H1 (cell line): ENCODE measurements around the gene ZNF700. TPM values are rescaled to one million over a fixed set of nuclear protein-coding genes. Genes with fewer than 3 reads are reported as not detected.

Experiments used
- CTCF ChIP-seq, 3 experiments: IDR thresholded peaks; 1 replicate in 2 of 3; 2 replicates in 1 of 3; pipeline versions ENCODE4 v1.5.1 to v1.6.1; 2011; ENCODE audit warnings: low read length in 3 of 3, mild to moderate bottlenecking in 3 of 3, inconsistent platforms in 2 of 3, low read depth in 1 of 3, moderate library complexity in 1 of 3; ENCODE audit not compliant: insufficient read depth in 1 of 3; ENCODE audit errors: control extremely low read depth in 1 of 3
- YY1 ChIP-seq: IDR thresholded peaks from 2 replicates; pipeline ENCODE4 v1.6.1; 2011; ENCODE audit warnings: low read depth, mild to moderate bottlenecking, low read length
- polyA plus RNA-seq, 7 experiments: library from polyadenylated mRNA; depleted of rRNA in 3 of 7; stranded (reverse) in 5 of 7; unstranded in 2 of 7; fragments of >200 nt in 5 of 7; fragments of 200-250 nt in 2 of 7; gene quantifications; 1 replicate in 5 of 7; 2 replicates in 1 of 7; 4 replicates in 1 of 7; pipeline versions ENCODE4 v1.2.1 to v1.2.3, GENCODE V29; 2011 to 2013; ENCODE audit warnings: missing spikeins in 2 of 7, mixed read lengths in 2 of 7
- total RNA-seq: library from RNA; stranded (reverse); fragmentation: NEBNext Ultra II Directional; extraction: Animal tissue kit (Norgen Biotek cat#: 25700); gene quantifications from 2 replicates; pipeline ENCODE4 v1.2.1, GENCODE V29; 2021

ZNF700 gene
- total and polyA plus RNA-seq, 2 of the 8 experiments (the other 6 are each of a cell fraction or from before 2014, with no cell fraction given), result 3.0 to 10.5 TPM

GRCh38 chr19:11986754-11987153 is 61.8 kb downstream of the ZNF700 start (continued):
- TF ChIP-seq CTCF (IDR thresholded peaks at IDR 0.05; ENCODE audit: control extremely low read depth in 1 of 3, insufficient read depth in 1 of 3, low read depth in 1 of 3, low read length in 3 of 3) (no peak), YY1 (no peak)
- TF ChIP-seq, all 59 proteins: peak for 0
